ENCODE data around the gene CDK5RAP2.
"Not testable (repeated sequence)": the region's sequence is repeated elsewhere in the genome, so short reads cannot be mapped to it uniquely, and the experiment has no call there.

Gene CDK5RAP2

DNA sequence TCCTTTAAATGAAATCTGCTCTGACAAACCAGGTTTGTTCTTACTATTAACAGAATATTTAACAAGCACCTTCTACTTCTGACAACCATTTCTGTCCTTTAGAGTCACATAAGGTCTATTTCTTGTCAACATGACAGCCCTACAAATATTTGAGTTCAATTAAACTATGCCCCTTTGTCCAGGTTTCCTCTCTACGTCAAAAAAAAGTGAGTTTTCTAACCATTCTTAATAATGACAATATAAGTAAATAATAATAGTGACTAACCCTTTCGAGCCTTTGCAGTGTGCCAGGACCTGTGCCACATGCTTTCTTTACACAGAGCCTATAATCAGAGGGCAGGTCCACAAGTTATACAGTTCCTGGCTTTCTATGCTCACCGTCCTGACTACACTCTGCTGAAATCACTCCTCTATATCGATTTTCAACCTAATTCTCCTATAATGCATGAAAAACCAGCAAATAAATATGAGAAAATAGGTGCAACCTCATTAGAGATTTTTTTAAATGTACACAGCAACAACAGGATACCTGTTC lies 115.0 kb downstream of the CDK5RAP2 start:
- no peak for DNase-seq (ENCODE audit: low read depth)

GRCh38 chr9:120464176-120464886 lies 115.6 kb downstream of the CDK5RAP2 start:
- DNase-seq (ENCODE audit: low read depth), result peak; percentile 21

DNA sequence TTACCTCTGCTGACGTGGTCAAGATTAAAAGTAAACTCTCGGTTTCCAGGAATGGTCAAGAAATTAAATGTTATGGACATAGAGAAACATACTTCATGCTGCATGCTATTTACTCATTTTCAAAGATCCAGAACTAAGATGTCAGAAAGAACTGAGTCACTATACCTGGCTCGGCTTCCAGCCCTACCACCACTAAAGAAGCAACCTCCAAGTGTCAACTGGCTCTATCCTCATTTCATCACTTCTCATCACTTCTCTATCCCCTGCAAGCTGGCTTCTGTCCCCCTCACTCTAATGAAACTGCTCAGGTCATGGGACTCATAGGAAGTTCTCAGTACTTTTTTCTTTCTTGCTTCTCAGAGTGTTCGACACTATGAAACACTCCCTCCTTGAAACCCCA lies 116.2 kb downstream of the CDK5RAP2 start:
- no peak for DNase-seq (ENCODE audit: low read depth)

- DNase-seq (ENCODE audit: low read depth), result not testable (repeated sequence)
Observed at GRCh38 chr9:120461677-120462076, 118.3 kb downstream of the CDK5RAP2 start.

- no peak for DNase-seq (ENCODE audit: low read depth)
Observed at GRCh38 chr9:120456218-120456617, 123.7 kb downstream of the CDK5RAP2 start.

DNA sequence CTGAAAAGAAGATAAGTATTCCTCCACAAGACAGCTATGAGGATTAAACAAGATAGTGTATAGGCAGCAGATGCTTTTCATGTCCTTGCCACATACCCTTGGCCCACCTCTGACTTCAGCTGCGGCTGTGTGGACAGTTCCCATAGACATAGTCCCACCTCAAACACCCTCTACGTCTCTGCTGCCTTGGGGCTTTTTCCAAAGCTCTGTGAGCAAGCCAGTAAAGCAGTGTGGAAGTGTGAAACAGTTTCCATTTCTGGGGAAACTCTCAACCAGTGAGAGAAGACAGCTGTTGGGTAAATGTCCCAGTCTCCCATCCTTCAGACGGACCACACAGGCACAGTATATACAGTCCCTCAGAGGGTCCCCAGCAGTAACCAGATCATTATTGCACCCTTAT lies 125.5 kb downstream of the CDK5RAP2 start:
- DNase-seq (ENCODE audit: low read depth), result no peak

DNA sequence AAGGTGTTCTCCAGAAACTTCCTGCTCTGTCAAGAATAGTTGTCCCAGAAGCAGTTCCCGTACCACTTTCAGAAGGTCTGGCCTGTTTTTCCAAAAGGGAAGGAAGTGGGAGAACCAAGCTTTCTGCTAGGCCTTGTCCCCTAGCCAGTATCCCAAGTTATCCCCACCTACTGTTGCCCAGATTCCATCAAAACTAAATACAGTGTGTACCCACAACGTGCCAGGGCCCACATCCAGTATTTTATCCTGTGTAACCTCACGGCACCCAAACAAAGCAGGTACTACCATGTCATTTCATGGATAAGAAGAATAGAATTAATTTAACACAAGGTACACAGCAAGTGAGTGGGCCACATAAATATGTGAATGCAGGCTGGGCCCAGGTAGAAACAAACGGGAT lies 126.2 kb downstream of the CDK5RAP2 start:
- DNase-seq (ENCODE audit: low read depth), result no peak

DNA sequence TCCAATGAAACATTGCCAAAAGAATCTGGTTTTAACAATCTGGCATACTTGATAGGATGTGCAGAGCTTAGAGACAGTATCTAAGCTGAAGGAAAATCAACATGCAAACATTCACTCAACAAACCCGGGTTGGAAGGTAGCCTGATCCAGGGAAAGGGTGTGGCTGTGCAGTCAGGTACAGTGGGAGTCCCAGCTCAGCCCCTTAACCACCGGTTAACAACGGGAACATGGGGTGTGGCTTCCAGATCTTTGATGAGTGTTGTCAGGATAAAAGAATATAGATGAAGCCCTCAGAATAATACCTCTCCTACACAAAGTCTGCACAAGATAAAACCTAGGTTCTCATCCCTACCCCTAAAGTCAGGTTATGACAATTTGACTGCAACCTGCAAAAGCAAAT lies 127.3 kb downstream of the CDK5RAP2 start:
- no peak for DNase-seq (ENCODE audit: low read depth)

DNA sequence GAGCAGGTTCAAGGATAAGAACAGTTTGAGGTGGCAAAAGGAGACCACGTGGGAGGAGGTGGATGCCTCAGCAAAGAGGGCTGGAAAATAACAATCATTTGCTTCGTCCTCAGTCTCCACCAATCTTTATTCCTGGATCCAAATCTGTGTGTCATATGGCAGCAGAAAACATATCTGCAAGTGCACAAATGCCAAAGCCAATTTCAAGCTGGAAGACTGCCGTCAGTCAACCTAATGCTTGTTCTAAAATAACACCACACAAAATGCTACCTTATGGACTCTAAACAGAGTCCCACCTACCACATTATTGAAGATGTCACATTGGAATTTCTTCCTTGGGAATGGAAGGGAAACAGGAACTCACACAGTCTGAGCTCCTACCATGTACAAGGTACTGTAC lies 129.1 kb downstream of the CDK5RAP2 start:
- DNase-seq (ENCODE audit: low read depth), result no peak

DNA sequence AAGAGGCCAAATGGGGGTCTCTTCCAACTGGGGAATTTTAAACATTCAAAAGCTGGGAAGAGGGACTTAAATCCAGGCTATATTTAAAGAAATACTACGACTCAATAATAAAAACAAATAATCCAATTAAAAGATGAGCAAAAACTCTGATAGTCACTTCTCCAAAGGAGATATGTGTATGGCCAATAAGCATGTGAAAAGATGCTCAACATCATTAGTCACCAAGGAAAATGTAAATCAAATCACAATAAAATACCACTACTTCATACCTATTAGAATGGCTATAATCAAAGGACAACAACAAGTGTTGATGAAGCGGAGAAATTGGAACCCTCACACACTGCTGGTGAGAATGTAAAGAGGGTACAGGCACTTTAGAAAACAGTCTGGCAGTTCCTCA lies 130.4 kb downstream of the CDK5RAP2 start:
- DNase-seq (ENCODE audit: low read depth), result no peak

DNA sequence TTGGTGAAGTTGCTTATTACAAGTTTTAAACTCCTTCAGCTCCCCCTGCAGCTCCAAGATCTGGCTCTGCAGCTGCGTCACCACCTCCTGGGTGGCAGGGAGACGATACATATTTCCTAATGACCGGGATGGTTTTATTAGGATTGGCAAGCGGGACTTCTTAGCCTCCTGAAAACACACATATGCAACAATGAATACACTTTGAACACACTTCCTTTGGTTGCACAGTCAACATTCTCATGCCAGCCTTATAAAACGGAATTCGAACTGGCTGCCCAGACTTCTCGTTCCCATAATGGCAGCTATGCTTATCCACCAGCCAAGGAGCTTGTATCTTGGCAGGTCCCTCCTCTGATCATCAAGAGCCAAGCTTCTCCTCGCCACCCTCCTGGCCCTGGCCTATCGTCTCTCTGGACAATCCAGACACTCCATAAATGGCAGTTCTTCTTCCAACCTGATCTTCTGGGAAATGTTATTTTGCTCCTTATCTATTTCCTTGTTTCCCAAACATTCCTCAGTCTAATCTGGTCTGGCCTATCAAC lies 131.9 kb downstream of the CDK5RAP2 start:
- no peak for DNase-seq (ENCODE audit: low read depth)

GRCh38 chr9:120446671-120447070 lies 133.3 kb downstream of the CDK5RAP2 start:
- no peak for DNase-seq (ENCODE audit: low read depth)

DNA sequence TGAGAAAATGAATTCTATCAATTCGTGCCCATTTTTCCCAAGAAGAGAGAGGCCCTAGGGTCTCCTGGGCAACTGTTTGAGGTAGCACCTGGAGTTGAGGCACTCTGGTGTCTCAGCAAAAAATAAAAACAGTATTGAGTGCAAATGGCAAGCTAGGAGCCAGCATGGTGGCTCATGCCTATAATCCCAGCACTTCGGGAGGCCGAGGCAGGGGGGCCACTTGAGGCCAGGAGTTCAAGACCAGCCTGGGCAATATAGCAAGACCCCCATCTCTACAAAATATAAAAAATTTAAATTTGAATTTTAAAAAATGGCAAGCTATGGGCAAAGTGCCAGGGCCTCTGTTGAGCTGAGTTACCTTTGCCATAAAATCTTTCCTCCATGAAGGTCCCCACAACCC lies 136.0 kb downstream of the CDK5RAP2 start:
- no peak for DNase-seq (ENCODE audit: low read depth)

- peak; percentile 80 for DNase-seq (ENCODE audit: low read depth)
Observed at GRCh38 chr9:120443489-120443888, 136.5 kb downstream of the CDK5RAP2 start.

DNA sequence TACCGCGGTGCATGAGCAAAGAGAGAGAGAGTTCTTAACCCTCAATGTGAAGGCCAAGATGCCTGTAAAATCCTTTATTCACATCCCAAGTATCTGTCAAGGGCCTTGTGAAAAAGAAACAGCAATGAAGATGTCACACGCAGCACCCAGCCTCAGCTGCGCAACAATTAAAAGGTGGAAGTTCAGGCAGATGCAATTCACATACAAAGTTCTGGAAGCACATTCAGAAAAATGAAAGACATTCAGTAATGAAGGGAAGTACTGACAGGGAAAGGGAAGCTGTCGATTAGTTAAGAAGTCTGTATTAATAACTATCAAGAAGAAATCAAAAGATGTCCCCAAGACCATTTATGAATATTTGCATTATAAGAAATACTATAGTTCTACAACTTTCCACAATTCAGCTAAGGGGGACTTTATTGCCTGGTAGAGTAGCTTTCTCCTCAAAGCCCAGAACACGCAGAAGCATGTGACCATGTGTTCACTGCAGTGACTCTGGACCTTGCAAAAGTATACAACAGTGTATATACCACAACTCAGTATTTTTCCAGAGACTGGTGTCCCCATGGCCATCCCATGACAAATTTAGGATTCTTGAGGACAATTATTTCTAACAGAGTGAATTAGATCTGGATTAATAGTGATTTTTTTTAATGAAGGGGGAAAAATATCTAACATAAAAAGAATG lies 137.5 kb downstream of the CDK5RAP2 start:
- no peak for DNase-seq (ENCODE audit: low read depth)

- peak; percentile 40 for DNase-seq (ENCODE audit: low read depth)
Observed at GRCh38 chr9:120441426-120442307, 138.3 kb downstream of the CDK5RAP2 start.

GRCh38 chr9:120440791-120441190 lies 139.2 kb downstream of the CDK5RAP2 start:
- no peak for DNase-seq (ENCODE audit: low read depth)

GRCh38 chr9:120439926-120440325 lies 140.0 kb downstream of the CDK5RAP2 start:
- DNase-seq (ENCODE audit: low read depth), result no peak

DNA sequence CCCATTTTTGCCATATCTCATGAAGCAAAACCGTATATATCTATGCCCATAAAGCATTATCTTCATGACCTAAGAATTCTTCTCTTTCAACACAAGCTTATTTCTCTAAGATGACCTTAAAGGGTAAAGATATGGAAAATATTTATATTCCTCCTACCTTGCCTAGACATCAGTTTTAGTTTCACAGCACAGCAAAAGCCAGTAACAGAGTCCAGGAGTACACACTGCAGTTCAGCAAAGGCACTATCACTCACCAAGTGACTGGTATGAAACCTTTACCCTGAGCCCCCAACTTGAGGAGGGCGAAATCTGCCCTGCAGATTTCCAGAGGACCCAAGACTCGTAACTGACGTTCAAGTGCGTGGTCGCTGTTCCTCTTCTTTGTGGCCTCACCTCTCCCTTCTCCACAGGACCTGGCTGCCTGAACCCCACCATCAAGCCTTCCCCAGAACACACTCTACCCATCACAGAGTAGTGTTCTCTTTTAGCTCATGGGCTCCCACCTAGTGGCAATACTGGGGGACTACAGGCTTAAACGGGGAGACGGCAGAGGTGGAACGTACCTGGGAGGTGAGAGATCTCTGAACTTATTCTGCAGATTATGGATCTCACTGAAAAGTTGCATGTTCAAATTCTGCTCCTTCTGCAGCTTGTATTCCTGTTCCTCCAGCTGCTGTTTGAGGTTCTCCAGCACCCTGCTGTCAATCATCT lies 141.0 kb downstream of the CDK5RAP2 start:
- no peak for DNase-seq (ENCODE audit: low read depth)

GRCh38 chr9:120438111-120438510 lies 141.9 kb downstream of the CDK5RAP2 start:
- peak; percentile 9 for DNase-seq (ENCODE audit: low read depth)

GRCh38 chr9:120436983-120437475 lies 142.9 kb downstream of the CDK5RAP2 start:
- no peak for DNase-seq (ENCODE audit: low read depth)
